Stimulated activated CD4-positive, alpha-beta T cell treated with anti-CD3 and anti-CD28 coated beads, Interleukin-4, amount 100 ng/mL, for 24 hours (primary cell): ENCODE results near the gene ATXN1.
A peak's percentile ranks its signal among the peaks of the same experiment; 100 is the strongest.
"Not testable (repeated sequence)": the region's sequence is repeated elsewhere in the genome, so short reads cannot be mapped to it uniquely, and the experiment has no call there.

Experiments
- DNase-seq: peaks from one replicate; pipeline ENCODE4 v3.0.0-alpha.2; 2020

Gene ATXN1

DNA sequence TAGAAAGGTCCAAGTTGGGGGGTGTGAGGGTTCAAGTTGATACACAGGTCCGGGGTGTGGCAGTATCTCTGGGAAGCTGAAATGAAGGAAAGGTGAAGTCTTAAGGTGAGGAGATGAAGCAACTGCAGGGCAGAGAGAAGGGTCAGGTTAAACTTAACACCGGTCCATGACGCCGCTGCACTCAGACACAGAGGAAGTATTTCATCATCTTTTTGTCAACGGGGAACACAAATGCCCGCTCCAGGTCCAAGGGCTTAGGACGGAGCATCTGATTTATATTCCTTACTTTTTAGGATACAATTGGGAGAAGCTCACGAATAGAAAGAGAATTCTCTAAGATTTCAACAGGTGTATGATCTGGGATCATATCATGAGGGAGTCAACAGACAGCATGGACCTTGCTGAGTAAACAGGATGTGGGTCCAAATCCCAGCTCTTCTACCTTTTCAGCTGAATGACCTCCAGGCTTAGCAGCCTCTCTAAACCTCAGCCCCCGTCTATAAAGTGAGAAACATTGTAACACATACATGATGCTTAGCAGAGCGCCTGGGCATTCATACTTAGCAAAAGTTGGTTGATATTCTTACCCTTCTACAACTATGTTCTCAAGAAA is 197.5 kb downstream of the ATXN1 start:
- no peak for DNase-seq

DNA sequence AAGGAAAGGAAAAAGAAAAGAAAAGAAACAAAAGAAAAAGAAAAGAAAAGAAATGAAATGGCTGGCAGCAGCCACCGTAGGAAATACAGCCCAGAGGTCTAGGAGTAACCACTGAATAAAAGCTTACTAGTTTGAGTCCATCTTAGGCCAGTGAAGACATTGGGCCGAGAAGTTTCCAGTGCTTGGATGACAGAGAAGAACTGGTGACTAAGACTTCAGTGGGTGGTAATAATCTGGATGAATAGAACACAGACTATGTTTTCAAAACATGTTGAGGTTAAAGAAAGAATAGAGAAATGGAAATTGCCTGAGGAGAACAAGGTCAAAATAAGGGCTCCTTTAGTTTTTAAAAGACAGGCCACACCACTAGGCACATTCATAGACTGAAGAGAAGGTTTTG is 198.8 kb downstream of the ATXN1 start:
- peak; percentile 9 for DNase-seq

DNA sequence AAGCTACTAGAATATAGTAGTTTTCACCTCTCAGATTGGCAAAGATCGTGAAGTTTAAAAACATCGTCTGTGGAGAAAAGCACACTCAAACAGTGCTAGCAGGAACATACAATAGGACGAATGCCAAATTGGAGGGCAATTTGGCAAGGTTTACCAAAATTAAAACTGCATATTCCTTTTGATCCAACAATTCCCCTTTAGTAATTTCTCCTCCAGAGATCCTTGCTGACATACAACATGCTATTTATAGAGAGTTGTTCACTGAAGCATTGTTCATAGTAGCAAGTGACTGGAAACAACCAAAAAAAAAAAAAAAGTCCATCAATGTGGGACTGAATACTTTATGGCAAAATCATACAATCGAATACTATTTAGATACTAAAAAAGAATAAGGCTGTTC is 202.2 kb downstream of the ATXN1 start:
- no peak for DNase-seq

DNA sequence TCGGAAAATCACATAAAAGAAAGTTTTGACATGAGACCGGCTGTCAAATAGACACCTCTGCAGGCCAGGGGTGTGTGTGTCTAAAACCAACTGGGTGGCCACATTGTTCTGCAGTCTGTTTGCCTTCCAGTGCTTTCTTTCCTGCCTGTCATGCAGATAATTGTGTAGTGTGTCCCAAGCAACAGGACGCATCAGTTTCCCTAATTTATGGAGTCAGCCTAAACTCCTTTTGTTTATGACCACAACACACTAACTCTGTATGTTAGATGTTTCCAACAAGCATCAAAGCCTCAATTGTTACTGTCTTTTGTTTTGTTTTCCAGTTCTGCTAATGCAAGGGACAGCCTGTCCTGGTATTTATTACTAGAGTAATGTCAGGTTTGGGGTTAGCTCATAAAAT is 205.7 kb downstream of the ATXN1 start:
- no peak for DNase-seq

DNA sequence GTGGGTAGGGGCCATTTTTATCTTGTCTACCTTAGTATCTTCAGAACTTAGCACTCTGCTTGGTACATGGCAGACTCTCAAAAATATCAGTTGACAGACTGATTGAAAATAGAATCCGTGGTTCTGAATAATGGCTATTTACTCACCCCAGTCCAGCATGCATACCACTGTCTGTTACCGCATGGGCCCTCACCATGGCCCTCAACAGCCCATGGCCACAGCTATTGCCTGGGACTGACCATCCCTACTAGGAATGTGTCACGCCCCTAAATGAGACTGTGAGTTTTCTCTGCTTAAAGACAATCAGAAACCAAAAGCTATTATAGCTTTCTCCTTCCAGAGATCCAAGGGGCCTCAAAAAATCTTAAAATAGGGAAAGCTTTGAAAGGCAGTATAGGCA is 207.7 kb downstream of the ATXN1 start:
- no peak for DNase-seq

DNA sequence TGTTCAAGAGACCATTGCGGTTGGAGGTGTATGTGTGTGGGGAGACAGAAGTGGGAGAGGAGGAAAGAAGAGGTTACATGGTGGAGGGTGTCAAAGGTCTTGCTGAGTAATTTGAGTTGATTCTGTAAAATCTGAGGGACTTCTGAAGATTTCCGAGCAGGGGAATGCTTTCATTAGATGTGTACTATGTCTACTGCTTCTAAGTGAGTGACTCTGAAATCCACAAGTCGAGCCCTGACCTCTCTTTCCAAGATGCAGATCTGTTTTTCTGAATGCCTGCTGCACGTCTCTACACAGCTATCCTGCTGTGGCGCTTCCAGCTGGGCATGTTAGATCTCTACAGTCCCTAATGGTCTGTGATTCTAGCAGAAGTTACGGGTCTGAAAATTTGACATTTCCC is 209.8 kb downstream of the ATXN1 start:
- DNase-seq: no peak

DNA sequence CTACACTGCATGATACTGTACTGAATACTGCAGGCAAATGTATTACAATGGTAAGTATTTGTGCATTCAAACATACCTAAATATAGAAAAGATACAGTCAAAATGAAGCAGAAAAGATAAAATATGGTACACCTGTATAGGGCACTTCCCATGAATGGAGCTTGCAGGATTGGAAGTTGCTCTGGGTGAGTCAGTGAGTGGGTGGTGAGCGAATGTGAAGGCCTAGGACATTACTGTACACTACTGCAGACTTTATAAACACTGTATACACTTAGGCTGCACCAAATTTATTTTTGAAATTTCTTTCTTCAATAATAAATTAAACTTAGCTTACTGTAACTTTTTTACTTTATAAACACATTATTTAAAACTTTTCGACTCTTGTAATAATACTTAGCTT is 213.1 kb downstream of the ATXN1 start:
- DNase-seq: no peak

DNA sequence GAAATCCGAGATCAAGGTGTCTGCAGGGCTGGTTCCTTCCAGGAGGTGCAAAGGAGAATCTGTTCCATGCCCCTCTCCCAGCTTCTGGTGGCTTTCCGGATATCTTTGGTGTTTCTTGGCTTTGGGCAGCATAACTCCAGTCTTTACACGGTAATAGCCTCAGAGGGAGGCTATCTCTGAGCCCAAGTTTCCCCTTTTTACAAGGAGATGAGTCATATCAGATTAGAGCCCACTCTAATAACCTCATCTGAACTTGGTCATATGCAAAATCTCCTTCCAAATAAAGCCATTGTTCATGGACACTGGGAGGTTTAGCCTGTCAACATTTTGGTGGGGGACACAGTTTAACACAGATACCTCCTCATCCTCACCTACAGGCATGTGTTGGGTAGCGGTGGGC is 213.7 kb downstream of the ATXN1 start:
- no peak for DNase-seq

DNA sequence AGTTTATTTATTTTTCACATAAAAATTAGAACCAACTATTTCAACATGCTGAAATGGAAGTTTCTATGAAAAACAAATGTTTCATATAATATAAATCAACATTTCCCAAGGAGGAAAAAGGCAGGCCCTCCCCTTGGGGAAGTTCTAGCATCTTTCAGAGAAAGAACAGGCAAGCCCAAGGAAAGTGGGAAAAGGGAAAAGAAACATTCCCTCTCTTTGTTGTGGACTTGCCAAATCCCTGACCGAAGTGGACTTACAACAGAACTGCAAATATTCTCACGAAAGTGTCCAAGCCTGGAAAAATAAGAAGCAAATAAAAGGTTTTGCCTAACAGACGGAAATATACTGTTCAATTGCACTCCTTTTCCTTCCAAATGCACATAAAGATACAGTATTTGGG is 214.4 kb downstream of the ATXN1 start:
- no peak for DNase-seq

DNA sequence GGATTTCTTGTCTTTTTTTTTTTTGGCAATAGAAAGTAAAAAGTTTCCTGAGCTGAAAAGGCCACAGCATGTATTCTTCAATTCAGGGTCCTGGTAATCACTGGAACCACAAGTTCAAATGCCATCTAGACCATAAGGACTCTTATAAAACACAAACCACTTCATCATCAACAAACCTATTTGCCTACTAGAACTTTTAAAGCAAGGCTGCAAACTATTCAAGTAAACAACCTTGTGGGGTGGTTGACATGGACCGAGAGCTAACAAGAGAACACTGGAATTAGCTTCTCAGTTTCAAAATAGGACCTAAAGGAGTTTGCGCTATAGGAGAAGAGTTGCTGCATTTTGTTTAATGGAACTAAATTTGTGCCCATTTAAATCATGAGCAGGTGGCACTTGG is 215.9 kb downstream of the ATXN1 start:
- no peak for DNase-seq

DNA sequence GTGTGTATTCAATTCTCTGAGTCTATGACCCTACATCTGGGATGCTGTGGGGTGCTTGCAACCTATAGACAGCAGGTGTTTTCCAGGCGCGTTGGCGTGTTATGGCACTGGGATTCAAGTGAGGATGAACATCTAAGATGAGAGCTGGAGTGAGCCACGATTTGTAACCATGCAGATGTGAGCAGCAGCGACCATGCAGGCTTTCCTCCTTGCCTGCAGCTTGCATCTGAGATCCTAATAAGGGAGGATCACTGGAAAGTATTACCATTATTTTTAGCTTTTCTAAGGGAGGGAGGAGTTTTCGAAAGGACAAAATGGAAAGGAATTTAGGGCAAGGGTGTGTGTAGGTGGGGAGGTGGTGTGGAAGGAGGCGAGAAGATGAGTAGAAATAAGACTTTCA is 216.7 kb downstream of the ATXN1 start:
- no peak for DNase-seq

DNA sequence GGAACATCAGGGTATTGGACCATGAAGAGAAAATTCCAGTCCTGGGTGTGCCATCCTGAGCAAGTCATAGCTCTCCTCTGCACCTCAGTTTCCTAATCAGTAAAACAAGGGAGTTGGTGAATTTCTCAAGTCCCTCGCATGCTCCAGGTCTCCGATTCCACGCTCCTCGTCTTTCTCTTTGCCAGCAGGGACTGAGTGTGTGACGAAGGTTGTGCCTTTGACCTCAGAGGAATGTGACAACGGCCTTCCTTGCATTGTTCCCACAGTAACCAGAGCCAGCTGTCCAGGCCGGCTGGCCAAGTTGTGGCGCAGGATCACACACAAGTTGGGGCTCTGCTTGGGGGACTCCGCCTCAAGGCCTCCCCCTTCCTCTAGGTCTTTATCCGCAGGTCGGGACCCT is 217.3 kb downstream of the ATXN1 start:
- DNase-seq: no peak

DNA sequence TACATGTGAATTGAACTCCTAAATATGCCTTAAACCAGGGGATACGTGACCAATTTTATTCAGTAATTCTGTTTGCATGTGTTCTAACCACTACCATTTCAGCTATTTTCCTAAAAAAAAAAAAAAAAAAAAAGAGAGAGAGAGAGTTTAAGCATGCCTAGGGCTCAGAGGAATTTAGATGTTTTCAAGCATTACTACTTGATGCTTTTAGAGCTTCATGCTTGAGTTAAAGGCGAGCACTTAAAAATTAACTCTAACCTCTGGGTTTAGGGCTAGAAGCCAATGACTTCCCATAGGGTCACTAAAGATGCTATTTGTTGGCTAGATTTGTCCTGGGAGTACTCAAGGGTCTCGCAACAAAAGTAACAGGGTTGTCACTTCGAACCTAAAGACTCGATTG is 217.7 kb downstream of the ATXN1 start:
- no peak for DNase-seq

DNA sequence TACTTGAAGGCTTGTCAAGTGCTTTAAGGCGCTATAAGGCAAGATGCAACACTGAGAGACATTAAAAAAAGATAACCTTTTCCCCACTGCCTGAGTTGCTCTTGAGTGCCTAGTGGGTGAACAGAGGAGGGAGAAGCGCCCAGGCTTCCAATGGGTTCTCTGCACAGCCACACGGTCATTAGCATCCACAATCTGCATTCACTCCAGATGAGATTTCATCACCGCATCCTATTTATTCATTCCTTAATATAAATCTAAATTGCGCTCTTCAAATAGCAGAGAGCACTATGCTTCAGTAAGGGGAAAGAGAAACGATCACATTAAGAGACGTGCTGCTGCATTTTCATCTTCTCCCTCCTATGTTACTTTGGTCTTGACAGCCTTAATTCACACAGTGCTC is 219.2 kb downstream of the ATXN1 start:
- DNase-seq: no peak

DNA sequence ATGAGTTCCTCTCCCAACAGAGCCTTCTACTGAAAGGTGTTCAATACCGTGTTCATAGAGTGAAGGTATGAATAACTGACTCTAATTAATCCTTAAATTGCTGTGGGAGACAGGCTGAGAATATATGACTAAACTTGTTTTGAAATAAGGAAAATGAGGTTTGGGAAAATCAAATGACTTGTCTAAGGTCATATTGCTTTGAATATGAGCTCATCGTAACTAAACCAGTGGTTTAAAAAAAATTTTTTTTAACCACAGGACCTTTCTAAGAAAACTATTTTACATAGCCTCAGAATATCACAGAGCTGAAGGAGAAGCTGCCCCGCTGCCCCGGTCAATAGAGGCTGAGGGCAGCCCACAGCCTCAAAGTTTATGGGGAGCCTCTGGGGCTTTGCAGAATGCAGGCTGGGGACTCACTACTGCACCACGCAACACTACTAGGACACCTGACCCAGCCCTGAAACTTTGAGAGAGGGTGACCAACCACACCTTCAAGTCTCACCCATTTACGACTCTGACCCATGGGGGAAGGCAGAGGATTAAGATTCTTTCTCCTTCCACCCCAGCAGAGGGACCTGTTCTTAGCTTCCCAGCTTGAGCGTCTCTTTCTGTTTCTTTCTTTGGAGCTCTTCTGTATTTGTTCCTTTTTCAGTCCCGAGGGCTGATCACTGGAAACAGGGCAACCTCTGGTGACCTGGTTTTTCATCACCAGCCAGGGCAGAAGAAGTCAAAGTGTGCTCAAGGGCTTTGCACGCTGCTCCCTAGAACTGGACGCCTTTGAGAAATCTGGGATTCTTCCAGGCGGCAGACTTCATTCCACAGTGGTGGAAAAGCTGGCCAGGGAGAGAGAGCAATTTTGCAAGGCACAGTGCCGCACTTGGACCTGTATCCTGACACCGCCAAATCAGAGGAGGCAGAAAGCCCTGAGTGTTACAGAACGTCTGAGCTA is 220.2 kb downstream of the ATXN1 start:
- no peak for DNase-seq

DNA sequence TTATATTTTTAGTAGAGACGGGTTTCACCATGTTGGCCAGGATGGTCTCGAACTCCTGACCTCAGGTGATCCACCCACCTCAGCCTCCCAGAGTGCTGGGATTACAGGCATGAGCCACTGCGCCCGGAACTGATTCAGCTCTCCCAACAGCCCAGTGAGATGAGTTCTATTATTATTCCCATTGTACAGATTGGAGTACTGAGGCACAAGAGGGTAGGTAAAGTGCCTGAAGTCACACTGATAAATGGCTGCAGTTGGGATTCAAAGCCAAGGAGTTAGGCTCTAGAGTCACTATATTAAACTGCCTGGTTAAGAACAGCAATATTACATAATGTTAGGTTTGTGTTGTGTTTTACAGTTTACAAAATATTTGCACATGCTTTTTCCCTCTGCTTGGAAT is 220.9 kb downstream of the ATXN1 start:
- DNase-seq: not testable (repeated sequence)

DNA sequence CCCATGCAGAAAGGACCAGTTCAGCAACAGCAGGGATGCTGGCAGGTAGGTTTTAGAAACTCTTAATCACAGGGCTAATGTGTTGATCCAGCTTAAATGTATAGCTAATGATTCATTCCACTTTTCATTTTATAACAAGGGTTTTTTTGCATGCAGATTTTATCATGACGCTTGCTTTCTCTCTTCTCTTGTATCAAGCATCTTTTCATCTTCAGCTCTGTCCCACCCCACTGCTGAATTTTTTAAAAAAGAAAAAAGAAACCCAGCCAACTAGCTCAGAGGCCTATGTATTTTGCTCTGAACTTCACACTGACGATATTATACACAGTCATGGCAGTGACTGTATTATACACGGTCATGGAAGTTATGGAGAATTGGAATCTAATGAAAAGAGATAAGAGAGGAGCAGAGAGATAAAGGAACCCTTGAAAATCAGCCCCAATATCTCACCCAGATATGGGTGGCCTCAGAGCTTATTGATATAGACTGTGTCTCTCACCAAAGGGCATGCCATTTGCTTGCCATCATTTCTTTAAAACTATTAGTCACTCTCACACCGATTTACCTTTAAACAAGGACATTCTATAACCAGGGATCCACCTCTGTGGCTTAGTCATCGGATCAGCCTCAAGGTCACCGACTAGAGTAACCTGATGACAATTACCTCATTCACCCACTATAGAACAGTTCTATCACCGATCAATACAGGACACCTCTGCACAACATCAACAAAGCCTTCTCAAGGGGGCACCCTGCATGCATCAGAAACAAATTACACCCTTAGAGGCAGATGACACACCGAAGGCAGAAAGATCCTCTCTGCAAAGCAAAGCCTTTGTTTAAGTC is 222.0 kb downstream of the ATXN1 start:
- DNase-seq: no peak

DNA sequence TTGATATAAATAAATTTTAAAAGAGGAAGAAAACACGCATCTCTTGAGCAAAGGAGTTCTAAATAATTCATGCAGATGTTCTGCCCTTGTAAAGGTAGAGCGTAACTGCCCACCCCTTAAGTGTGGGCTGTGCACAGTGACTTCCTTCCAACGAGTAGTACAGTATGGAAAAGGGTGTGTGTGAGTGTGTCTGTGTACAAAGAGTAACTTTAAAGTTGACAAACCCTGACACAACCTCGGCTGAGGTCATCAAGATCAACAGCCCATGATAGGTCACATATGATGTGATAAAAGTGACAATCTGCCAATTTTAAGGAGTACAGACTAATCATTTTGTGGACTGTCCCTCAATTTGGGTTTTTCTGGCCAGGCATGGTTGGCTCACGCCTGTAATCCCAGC is 225.7 kb downstream of the ATXN1 start:
- DNase-seq: no peak

DNA sequence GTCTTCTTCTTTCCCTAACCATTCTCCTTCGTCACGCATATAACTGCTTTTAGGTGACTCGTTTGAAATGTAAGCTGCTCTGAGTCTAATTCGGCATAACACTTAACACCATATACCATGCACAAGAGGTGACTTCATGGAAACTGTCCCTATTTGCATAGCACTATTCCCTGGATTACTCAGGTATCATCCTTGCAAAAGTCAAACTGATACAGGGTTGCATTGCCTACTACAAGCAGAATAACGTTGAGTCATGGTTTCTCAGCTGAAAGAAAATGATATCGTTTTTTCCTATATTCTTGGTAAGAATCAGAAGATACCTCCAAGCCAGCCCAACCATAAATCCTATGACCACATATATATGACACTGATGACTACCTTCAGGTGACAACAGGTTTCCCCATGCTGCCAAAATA is 227.5 kb downstream of the ATXN1 start:
- peak; percentile 46 for DNase-seq

DNA sequence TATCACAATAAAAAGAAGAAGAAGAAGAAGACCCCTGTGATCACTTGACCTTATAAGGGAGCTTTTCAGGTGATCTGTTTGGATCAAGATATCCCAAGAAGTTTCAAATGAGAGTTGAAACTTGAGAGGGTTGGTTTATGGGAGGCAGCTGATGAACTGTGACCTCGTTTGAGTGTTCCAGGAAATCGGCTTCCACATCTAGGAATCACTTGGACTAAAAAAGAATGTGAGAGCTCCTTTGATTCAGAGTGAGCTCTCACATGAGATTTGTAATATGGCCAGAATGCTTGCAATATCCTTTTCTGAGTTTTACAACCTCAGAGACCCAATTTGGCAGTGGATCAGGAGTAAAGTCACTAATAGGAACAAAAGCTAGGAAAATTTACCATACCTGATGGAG is 228.1 kb downstream of the ATXN1 start:
- no peak for DNase-seq

DNA sequence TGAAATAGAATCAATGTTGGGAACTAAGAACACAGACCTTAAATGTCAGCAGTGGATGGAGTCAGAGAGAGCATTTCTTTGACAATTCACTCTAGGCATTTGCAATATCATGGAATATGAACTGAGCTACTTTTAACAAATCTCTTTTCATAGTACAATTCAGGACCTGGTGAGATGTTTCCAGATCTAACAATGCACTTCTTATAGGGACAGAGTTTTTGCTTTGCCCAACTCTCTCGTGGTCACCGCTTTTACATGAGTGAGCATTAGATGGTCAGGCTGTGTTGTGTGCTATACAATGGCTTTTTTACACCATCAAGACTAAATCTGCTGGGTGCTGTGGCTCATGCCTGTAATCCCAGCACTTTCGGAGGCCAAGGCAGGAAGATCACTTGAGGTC is 233.6 kb downstream of the ATXN1 start:
- DNase-seq: no peak

DNA sequence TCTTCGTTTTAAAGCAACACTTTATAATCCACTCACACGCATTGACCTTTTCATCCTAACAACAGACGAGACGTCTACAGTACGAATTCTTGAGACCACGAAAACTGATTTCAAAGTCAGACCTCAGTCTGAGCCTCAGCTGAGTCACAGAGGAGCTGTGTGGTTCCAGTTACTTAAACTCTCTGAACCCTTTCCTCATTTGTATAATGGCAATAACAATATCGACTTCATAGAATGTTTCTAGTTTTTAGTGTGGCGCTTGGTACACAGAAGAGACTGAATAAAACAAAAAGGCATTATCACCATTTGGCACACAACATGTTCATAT is 236.9 kb downstream of the ATXN1 start:
- DNase-seq: peak; percentile 25

DNA sequence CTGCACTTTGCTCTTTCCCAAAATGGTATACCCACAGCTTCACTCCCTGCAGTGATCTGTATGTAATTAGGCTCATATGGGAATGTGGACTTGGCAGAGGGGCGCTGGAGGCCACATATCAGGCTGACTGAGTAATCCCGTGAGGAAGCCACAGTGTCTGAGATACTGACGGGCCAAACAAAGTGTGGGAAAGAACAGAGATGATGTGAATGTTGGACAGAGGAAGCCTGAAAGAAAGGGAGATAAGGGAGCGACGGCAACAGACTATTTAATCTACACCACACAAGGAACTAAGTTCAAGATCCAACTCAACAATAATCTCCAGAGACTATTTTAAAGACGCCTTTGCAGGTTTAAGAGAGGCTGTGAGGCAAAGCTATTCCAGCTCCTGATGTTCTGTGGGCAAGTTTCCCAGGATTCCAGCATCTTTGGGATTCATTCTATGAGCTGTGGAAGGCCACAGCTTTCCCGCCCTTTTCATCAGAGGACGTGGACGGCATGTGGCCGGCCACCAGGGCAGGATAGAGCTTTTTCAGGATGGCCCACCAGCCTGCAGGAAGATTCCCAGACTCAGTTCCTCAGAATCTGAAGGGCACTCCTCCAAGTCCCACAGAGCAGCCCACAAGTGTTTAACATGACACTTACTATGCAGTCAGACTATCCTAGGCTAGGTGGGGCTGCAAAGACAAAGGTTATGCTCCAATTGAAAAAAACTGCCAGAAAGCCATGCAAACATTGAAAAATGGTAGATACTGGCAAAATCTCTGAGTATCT is 237.5 kb downstream of the ATXN1 start:
- no peak for DNase-seq
